GM18520 (cell line): ENCODE data around the gene WDFY4.

Source experiments
- ATAC-seq: cut with Tn5 transposase; IDR thresholded peaks from one replicate; pipeline ENCODE4 v1.9.1; 2021; ENCODE audit not compliant: unreplicated experiment

Gene WDFY4

GRCh38 chr10:48705401-48705938 is 20.8 kb downstream of the WDFY4 start:
- ATAC-seq, result no peak

- no peak for ATAC-seq
Observed at GRCh38 chr10:48707472-48707871, 22.8 kb downstream of the WDFY4 start.

GRCh38 chr10:48708144-48708543 is 23.5 kb downstream of the WDFY4 start:
- ATAC-seq, result no peak

GRCh38 chr10:48710647-48711275 is 26.1 kb downstream of the WDFY4 start:
- ATAC-seq, result no peak

- ATAC-seq, result no peak
Observed at GRCh38 chr10:48711830-48712229, 27.2 kb downstream of the WDFY4 start.

GRCh38 chr10:48714088-48714487 is 29.4 kb downstream of the WDFY4 start:
- ATAC-seq, result no peak

- ATAC-seq, result no peak
Observed at GRCh38 chr10:48716416-48716815, 31.7 kb downstream of the WDFY4 start.

- ATAC-seq, result no peak
Observed at GRCh38 chr10:48720611-48721010, 35.9 kb downstream of the WDFY4 start.

- ATAC-seq, result no peak
Observed at GRCh38 chr10:48722153-48723145, 37.8 kb downstream of the WDFY4 start.

- no peak for ATAC-seq
Observed at GRCh38 chr10:48724127-48724526, 39.5 kb downstream of the WDFY4 start.

GRCh38 chr10:48725708-48726107 is 41.0 kb downstream of the WDFY4 start:
- ATAC-seq, result no peak

- ATAC-seq, result no peak
Observed at GRCh38 chr10:48727866-48728265, 43.2 kb downstream of the WDFY4 start.

- ATAC-seq, result no peak
Observed at GRCh38 chr10:48729222-48729621, 44.5 kb downstream of the WDFY4 start.

- ATAC-seq, result no peak
Observed at GRCh38 chr10:48729941-48730457, 45.3 kb downstream of the WDFY4 start.

GRCh38 chr10:48731141-48731540 is 46.5 kb downstream of the WDFY4 start:
- no peak for ATAC-seq

GRCh38 chr10:48731654-48732053 is 47.0 kb downstream of the WDFY4 start:
- no peak for ATAC-seq

GRCh38 chr10:48733329-48733728 is 48.7 kb downstream of the WDFY4 start:
- no peak for ATAC-seq

- ATAC-seq, result no peak
Observed at GRCh38 chr10:48735836-48736390, 51.2 kb downstream of the WDFY4 start.

GRCh38 chr10:48736596-48736995 is 51.9 kb downstream of the WDFY4 start:
- ATAC-seq, result no peak

- no peak for ATAC-seq
Observed at GRCh38 chr10:48737886-48738285, 53.2 kb downstream of the WDFY4 start.

GRCh38 chr10:48739170-48739569 is 54.5 kb downstream of the WDFY4 start:
- ATAC-seq, result no peak
